Lower lobe of right lung (tissue), 2 donors: ENCODE data around the gene CPEB2. TPM values are rescaled to one million over a fixed set of nuclear protein-coding genes. Genes with fewer than 3 reads are reported as not detected.

Experiments
- ATAC-seq, 2 donors: fragments of 200-7000 bp; cut with Tn5 transposase; one replicate each; pipeline ENCODE4 v1.9.1; 2020 to 2022; ENCODE audit warnings: mild to moderate bottlenecking in 2 of 2, moderate library complexity in 2 of 2
- DNase-seq: peaks from one replicate; pipeline ENCODE4 v3.0.0-alpha.2; 2020
- H3K27ac ChIP-seq: fragments of 200-600 bp; one replicate; pipeline ENCODE4 v1.8.0; 2022
- H3K27me3 ChIP-seq: fragments of 200-600 bp; one replicate; pipeline ENCODE4 v1.8.0; 2022; ENCODE audit warnings: low read depth
- H3K36me3 ChIP-seq: fragments of 200-600 bp; one replicate; pipeline ENCODE4 v1.8.0; 2022; ENCODE audit warnings: mild to moderate bottlenecking
- H3K4me1 ChIP-seq: fragments of 200-600 bp; one replicate; pipeline ENCODE4 v1.8.0; 2022
- H3K4me3 ChIP-seq: fragments of 200-600 bp; one replicate; pipeline ENCODE4 v1.8.0; 2022; ENCODE audit warnings: mild to moderate bottlenecking
- H3K9me3 ChIP-seq: fragments of 200-600 bp; one replicate; pipeline ENCODE4 v1.8.0; 2022
- intact Hi-C: fragments of 100-400 bp; cut with DNase I; formaldehyde crosslinking; loops from one replicate; pipeline ENCODE4 v1.11.0; 2022
- total RNA-seq: library from RNA; stranded (reverse); fragmentation: NEBNext Ultra II Directional; extraction: Animal tissue kit (Norgen Biotek cat#: 25700); gene quantifications from one replicate; pipeline ENCODE4 v1.2.1, GENCODE V29; 2021
- TF ChIP-seq, protein P1 (sequence below): fragments of 200-600 bp; IDR thresholded peaks from one replicate; pipeline ENCODE4 v1.8.0; 2022; ENCODE audit warnings: antibody characterized with exemption, mild to moderate bottlenecking
- donor health status: DM: no; HTN: yes; CAD: no; lungs with severe emphysema.

CPEB2 gene
- total RNA-seq, 1 donor from 2014 or later: 22.5 TPM

DNA sequence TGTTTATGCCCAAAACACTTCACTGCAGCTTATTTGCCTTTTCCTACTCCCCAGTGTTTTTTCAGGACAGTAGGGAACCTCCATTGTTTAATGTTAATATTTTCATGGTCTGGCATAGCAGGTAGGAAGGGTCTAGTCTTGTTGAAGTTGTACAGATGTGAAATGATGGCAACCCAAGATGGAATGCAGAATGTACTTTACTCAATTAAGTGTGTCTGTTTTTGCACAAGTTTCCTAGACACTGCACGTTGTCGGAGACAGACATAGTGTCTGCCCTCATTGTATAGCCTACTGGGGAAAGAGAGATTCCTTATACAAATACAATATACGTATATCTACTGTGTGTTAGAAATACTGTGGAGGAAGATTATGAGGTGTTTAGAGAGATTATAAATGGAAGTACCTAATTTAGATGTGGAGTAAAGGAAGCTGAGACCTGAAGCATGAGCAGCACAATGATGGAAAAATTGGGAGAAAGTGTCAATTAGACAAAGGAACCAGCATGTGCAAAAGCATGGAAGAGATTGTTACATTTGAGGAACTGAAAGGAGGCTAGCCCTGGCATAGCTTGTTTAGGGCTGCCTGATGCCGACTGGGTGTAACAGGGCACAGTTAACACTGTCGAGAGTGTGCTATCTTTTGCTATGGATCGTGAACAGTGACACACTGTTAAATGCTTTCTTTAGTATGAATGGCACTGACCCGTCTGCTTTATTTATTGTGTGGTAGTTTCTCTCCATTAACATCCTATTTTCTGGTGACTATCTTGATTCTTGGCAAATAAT is 18.4 kb downstream of the CPEB2 start:
- Histone ChIP-seq H3K27ac (no peak overlapping the region), H3K36me3 (peaks cover 34% of the 10 kb centered on the region), H3K27me3 (no peaks in the 10 kb centered on the region), H3K4me3 (no peak overlapping the region), H3K9me3 (peaks cover 4% of the 10 kb centered on the region), H3K4me1 (peaks cover 31% of the 10 kb centered on the region)
- TF ChIP-seq, protein P1, sequence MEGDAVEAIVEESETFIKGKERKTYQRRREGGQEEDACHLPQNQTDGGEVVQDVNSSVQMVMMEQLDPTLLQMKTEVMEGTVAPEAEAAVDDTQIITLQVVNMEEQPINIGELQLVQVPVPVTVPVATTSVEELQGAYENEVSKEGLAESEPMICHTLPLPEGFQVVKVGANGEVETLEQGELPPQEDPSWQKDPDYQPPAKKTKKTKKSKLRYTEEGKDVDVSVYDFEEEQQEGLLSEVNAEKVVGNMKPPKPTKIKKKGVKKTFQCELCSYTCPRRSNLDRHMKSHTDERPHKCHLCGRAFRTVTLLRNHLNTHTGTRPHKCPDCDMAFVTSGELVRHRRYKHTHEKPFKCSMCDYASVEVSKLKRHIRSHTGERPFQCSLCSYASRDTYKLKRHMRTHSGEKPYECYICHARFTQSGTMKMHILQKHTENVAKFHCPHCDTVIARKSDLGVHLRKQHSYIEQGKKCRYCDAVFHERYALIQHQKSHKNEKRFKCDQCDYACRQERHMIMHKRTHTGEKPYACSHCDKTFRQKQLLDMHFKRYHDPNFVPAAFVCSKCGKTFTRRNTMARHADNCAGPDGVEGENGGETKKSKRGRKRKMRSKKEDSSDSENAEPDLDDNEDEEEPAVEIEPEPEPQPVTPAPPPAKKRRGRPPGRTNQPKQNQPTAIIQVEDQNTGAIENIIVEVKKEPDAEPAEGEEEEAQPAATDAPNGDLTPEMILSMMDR: no peak
- intact Hi-C loops: no loop called here
- DNase-seq: no peak
- ATAC-seq: peak; percentile 31 to 46

DNA sequence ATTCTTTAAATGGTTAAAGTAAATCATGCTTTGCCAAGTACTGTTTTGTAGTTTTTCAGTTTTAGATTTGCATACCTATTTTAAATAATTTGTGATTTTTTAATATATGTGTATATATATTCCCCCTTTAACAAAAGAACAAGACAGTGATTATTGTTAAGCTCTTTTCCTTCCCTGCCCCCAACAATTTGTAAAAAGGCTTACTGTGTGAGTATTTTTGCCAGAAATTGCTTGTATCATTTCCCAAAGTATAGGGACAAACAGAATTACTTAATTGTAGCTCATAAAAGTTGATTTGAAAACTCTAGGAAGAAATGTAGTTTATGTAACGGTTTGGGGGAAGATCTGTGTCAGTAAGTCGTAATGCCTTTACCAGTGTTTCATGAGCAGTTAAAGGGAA is 19.0 kb downstream of the CPEB2 start:
- peaks cover 31% of the 10 kb centered on the region for H3K4me1 ChIP-seq
- no peak overlapping the region for H3K27ac ChIP-seq

DNA sequence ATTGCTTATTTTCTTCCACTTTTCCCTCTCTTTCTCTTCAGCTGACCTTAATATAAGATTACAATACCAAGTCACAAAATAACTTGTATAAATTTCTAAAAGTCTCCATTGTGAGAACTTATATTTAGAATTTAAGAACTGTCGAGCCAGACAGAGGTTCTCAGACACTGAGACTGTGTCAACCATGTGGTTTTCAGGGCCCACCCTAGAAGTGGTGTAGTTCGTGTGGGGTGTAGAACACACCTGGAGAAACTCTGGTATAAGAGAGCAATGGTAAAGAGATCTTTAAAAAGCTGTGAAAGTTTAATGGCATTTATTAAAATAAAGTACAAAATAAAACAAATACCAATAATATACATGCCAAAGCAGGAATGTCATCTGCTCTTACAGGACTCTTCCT is 19.7 kb downstream of the CPEB2 start:
- peaks cover 30% of the 10 kb centered on the region for H3K4me1 ChIP-seq
- TF ChIP-seq, protein P1: no peak
- intact Hi-C loops: no loop called here
- H3K36me3 ChIP-seq: peaks cover 25% of the 10 kb centered on the region
- no peak overlapping the region for H3K27ac ChIP-seq
- DNase-seq (no peak), ATAC-seq (no peak)
- no peak overlapping the region for H3K4me3 ChIP-seq
- H3K9me3 ChIP-seq: peaks cover 4% of the 10 kb centered on the region
- H3K27me3 ChIP-seq: no peaks in the 10 kb centered on the region

More for the DNA sequence above, 19.0 kb downstream of the CPEB2 start:
- Histone ChIP-seq H3K4me3 (no peak overlapping the region), H3K36me3 (peaks cover 28% of the 10 kb centered on the region), H3K9me3 (peaks cover 4% of the 10 kb centered on the region), H3K27me3 (no peaks in the 10 kb centered on the region)
- DNase-seq (no peak), ATAC-seq (no peak)
- intact Hi-C loops: no loop called here
- TF ChIP-seq, protein P1: no peak

DNA sequence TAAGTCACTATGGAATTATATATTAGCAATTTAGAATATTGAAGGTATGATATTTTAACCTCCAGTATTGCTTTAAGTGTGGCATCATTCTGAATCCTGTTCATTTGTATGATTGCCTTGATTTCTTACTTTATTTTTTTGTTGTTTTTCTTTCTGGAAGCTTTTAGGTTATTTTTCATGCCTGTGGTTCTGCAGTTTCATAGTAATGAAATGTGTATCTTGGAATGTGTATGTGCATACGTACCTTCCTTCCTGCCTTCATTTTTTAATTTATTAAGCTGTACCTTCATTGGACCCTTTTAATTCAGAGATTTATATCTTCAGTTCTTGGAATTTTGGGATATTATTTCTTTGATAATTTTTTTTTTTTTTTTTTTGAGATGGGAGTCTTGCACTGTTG is 22.1 kb downstream of the CPEB2 start:
- peaks cover 10% of the 10 kb centered on the region for H3K4me1 ChIP-seq
- intact Hi-C loops: no loop called here
- no peak overlapping the region for H3K27ac ChIP-seq
- H3K27me3 ChIP-seq: no peaks in the 10 kb centered on the region
- H3K4me3 ChIP-seq: no peak overlapping the region
- TF ChIP-seq, protein P1: no peak
- ATAC-seq (no peak), DNase-seq (no peak)
- peaks cover 4% of the 10 kb centered on the region for H3K9me3 ChIP-seq
- peaks cover 17% of the 10 kb centered on the region for H3K36me3 ChIP-seq

DNA sequence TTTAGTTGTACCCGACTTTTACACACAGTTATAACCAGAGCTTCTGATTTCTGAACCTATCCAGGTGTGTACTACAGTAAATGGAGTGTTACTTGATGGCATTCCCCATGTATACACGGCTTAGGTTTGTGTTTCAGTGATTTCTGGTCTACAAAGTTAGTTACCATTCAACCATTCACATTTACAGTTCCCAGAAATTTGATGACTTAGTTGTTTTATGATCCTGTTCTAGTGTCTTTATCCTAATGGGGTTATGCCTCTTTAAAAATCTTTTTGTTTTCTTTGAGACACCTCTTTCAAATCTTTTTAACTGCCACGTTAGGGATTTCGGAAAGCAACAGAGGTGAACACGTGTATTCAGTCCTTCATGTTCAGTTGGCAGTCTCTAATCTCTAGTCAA is 23.4 kb downstream of the CPEB2 start:
- H3K36me3 ChIP-seq: peaks cover 7% of the 10 kb centered on the region
- TF ChIP-seq, protein P1: no peak
- intact Hi-C loops: no loop called here
- H3K27ac ChIP-seq: no peak overlapping the region
- no peaks in the 10 kb centered on the region for H3K27me3 ChIP-seq
- peaks cover 4% of the 10 kb centered on the region for H3K9me3 ChIP-seq
- H3K4me3 ChIP-seq: no peak overlapping the region
- no peak for DNase-seq
- no peak for ATAC-seq
- peaks cover 10% of the 10 kb centered on the region for H3K4me1 ChIP-seq
